ENCODE results near the gene ADRM1. TPM values are rescaled to one million over a fixed set of nuclear protein-coding genes. Genes with fewer than 3 reads are reported as not detected.

Gene ADRM1
- total RNA-seq, 1 donor from 2014 or later: 47.5 TPM

- ATAC-seq (no peak), DNase-seq (ENCODE audit: low spot score) (no peak)
- intact Hi-C loops (cut with DNase I): no loop called here
Measured at GRCh38 chr20:62347445-62347844, 44.6 kb downstream of the ADRM1 start.

GRCh38 chr20:62348604-62349003, 45.8 kb downstream of the ADRM1 start:
- intact Hi-C loops (cut with DNase I): no loop called here
- no peak for ATAC-seq
- no peak for DNase-seq (ENCODE audit: low spot score)

- DNase-seq (ENCODE audit: low spot score): no peak
- intact Hi-C loops (cut with DNase I): no loop called here
- ATAC-seq: no peak
Measured at GRCh38 chr20:62349556-62350097, 46.8 kb downstream of the ADRM1 start.

GRCh38 chr20:62350098-62350628, 47.4 kb downstream of the ADRM1 start:
- DNase-seq (ENCODE audit: low spot score): no peak
- intact Hi-C loops (cut with DNase I): no loop called here
- no peak for ATAC-seq

- intact Hi-C loops (cut with DNase I): no loop called here
- no peak for ATAC-seq
- no peak for DNase-seq (ENCODE audit: low spot score)
Measured at GRCh38 chr20:62350629-62351422, 48.0 kb downstream of the ADRM1 start.

GRCh38 chr20:62351469-62352401, 48.9 kb downstream of the ADRM1 start:
- DNase-seq (ENCODE audit: low spot score) (no peak), ATAC-seq (no peak)
- intact Hi-C loops (cut with DNase I): no loop called here

GRCh38 chr20:62352402-62353288, 49.8 kb downstream of the ADRM1 start:
- intact Hi-C loops (cut with DNase I): no loop called here
- no peak for ATAC-seq
- DNase-seq (ENCODE audit: low spot score): no peak

GRCh38 chr20:62353289-62354030, 50.7 kb downstream of the ADRM1 start:
- ATAC-seq (no peak), DNase-seq (ENCODE audit: low spot score) (no peak)
- intact Hi-C loops (cut with DNase I): no loop called here

GRCh38 chr20:62354031-62354808, 51.4 kb downstream of the ADRM1 start:
- intact Hi-C loops (cut with DNase I): no loop called here
- no peak for DNase-seq (ENCODE audit: low spot score)
- no peak for ATAC-seq

GRCh38 chr20:62354811-62355341, 52.1 kb downstream of the ADRM1 start:
- no peak for ATAC-seq
- DNase-seq (ENCODE audit: low spot score): no peak
- intact Hi-C loops (cut with DNase I): loop anchor here (5.0 kb wide), 1 partner anchor 173 kb away; the partner anchor contains the start of gene MTG2

GRCh38 chr20:62355516-62355877, 52.7 kb downstream of the ADRM1 start:
- no peak for DNase-seq (ENCODE audit: low spot score)
- ATAC-seq: peak; percentile 62
- intact Hi-C loops (cut with DNase I): loop anchor here (5.0 kb wide), 1 partner anchor 173 kb away; the partner anchor contains the start of gene MTG2

GRCh38 chr20:62355878-62356588, 53.2 kb downstream of the ADRM1 start:
- DNase-seq (ENCODE audit: low spot score) (no peak), ATAC-seq (peak; percentile 34)
- intact Hi-C loops (cut with DNase I): loop anchor here (5.0 kb wide), 1 partner anchor 174 kb away; the partner anchor contains the start of gene MTG2

- DNase-seq (ENCODE audit: low spot score) (no peak), ATAC-seq (no peak)
- intact Hi-C loops (cut with DNase I): loop anchor here (5.0 kb wide), 1 partner anchor 174 kb away; the partner anchor contains the start of gene MTG2
Measured at GRCh38 chr20:62356589-62357186, 53.9 kb downstream of the ADRM1 start.

GRCh38 chr20:62357187-62357667, 54.4 kb downstream of the ADRM1 start:
- ATAC-seq: peak; percentile 9
- DNase-seq (ENCODE audit: low spot score): no peak
- intact Hi-C loops (cut with DNase I): loop anchor here (5.0 kb wide), 1 partner anchor 175 kb away; the partner anchor contains the start of gene MTG2

GRCh38 chr20:62357681-62358080, 54.9 kb downstream of the ADRM1 start:
- no peak for ATAC-seq

More at GRCh38 chr20:62357681-62358080, 54.9 kb downstream of the ADRM1 start:
- DNase-seq (ENCODE audit: low spot score): no peak
- intact Hi-C loops (cut with DNase I): loop anchor here (5.0 kb wide), 1 partner anchor 175 kb away; the partner anchor contains the start of gene MTG2
